Stimulated activated memory B cell treated with anti-CD40 and anti-IgM and Interleukin-4, amounts not matched to agents 10 μg/mL and 1 μg/mL and 100 μg/mL, for 72 hours (primary cell): ENCODE data around the gene CLEC17A.
A peak's percentile ranks its signal among the peaks of the same experiment; 100 is the strongest.
"Not testable (repeated sequence)": the region's sequence is repeated elsewhere in the genome, so short reads cannot be mapped to it uniquely, and the experiment has no call there.

Experiments used
- ATAC-seq: fragments of 150-1000 bp; cut with Tn5 transposase; 2 replicates; pipeline ENCODE4 v1.10.0; 2021
- H3K27ac Mint-ChIP-seq: one replicate; pipeline ENCODE4 v1.8.0; 2022; ENCODE audit warnings: mild to moderate bottlenecking, mixed read lengths
- H3K27me3 Mint-ChIP-seq: one replicate; pipeline ENCODE4 v1.8.0; 2022; ENCODE audit warnings: mixed read lengths
- H3K36me3 Mint-ChIP-seq: one replicate; pipeline ENCODE4 v1.8.0; 2022; ENCODE audit warnings: mixed read lengths
- H3K4me1 Mint-ChIP-seq: one replicate; pipeline ENCODE4 v1.8.0; 2022; ENCODE audit warnings: mixed read lengths
- H3K4me3 Mint-ChIP-seq: one replicate; pipeline ENCODE4 v1.8.0; 2022; ENCODE audit warnings: mild to moderate bottlenecking, moderate library complexity, mixed read lengths
- H3K9me3 Mint-ChIP-seq: one replicate; pipeline ENCODE4 v1.8.0; 2022; ENCODE audit warnings: mixed read lengths

CLEC17A gene, protein sequence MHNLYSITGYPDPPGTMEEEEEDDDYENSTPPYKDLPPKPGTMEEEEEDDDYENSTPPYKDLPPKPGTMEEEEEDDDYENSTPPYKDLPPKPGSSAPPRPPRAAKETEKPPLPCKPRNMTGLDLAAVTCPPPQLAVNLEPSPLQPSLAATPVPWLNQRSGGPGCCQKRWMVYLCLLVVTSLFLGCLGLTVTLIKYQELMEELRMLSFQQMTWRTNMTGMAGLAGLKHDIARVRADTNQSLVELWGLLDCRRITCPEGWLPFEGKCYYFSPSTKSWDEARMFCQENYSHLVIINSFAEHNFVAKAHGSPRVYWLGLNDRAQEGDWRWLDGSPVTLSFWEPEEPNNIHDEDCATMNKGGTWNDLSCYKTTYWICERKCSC

DNA sequence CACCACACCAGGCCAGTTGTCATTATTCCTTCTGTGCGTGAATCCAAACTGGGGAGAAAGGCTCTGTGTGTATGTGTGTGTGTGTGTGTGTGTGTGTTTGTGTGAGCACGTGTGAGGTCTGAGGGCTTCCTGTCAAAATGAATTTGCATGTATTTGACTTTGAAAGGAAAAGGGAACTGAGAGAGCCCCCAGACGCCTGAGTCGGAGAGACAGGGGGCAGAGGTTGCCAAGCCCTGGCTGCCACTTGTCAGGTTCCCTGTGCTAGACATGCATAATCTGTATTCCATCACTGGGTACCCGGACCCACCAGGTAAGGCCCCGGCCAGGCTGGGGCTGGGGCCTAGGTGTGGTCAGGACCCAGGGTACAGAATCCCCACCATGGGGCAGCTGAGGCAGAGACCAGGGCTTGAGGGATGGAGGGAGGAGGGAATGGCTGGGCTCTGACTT is at the start of gene CLEC17A:
TSS of gene CLEC17A (plus strand) at position 191 of the 447 bp plus-strand sequence. CDS start at position 268, 77 bp downstream.
- Mint-ChIP-seq H3K27me3 (no peaks in the 10 kb centered on the region), H3K4me3 (peak within 1 kb of the TSS; percentile 100), H3K27ac (peak within 1 kb of the TSS; percentile 97), H3K9me3 (peaks cover 3% of the 10 kb centered on the region), H3K36me3 (peaks cover 38% of the 10 kb centered on the region), H3K4me1 (peaks cover 81% of the 10 kb centered on the region)
- peak; percentile 80 for ATAC-seq

DNA sequence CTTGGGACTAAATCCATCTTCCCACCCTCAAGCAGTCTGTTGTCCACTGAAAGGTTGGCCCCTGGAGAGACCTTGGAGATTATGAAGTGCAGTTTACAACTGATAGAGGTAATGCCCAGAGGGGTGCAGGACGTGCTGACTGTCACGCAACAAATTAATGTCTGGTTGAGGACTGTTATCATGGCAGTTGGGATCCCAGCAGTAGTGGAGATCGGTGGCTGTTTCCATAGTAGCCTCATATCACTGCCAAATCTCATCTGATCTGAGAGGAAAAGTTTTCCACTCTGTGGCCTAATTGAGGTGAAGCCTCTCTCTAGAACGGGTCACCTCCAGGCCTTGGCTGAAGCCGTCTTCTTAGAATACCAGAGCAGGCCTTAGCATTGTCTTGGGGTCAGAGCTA is 49.4 kb upstream of the CLEC17A start:
- H3K4me3 Mint-ChIP-seq: no peak overlapping the region
- no peaks in the 10 kb centered on the region for H3K27me3 Mint-ChIP-seq
- H3K9me3 Mint-ChIP-seq: no peaks in the 10 kb centered on the region
- ATAC-seq: no peak
- H3K27ac Mint-ChIP-seq: no peak overlapping the region
- peaks cover 18% of the 10 kb centered on the region for H3K4me1 Mint-ChIP-seq
- no peaks in the 10 kb centered on the region for H3K36me3 Mint-ChIP-seq

DNA sequence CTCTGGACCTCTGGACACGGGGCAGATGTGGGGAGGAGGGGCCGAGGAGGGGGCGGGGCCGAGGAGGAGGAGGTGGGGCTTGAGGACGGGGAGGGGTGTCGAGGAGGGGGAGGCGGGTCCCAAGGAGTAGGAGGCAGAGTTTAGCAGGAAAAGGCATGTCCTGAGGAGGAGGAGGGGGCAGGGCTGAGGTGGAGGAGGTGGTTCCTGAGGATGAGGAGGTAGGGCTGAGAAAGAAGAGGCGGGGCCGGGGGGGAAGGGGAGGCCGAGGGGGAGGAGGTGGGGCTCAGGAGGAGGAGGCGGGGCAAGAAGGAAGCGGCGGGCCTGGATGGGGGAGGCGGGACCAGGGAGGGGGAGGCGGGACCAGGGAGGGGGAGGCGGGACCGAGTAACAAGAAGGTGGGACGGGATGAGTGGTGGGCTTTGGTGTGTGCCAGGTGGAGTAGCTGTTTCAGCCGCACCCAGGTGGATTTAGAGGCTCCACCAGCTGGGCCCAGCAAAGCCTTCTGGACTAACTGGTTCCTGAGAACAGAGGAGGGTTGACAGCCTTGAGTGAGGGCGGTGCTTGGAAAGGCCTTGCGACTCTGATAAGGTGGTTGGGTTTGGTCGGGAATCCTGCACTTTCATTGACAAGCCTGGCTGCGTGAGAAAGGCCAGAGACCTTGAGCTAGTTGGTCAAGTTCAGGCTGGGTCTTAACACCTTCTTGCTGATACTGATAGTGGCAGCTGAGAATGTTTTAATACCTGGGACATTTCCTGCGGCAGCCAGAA is 45.8 kb upstream of the CLEC17A start:
- no peaks in the 10 kb centered on the region for H3K27me3 Mint-ChIP-seq
- H3K36me3 Mint-ChIP-seq: peaks cover 6% of the 10 kb centered on the region
- ATAC-seq: no peak
- H3K4me3 Mint-ChIP-seq: no peak overlapping the region
- no peak overlapping the region for H3K27ac Mint-ChIP-seq
- H3K4me1 Mint-ChIP-seq: peaks cover 12% of the 10 kb centered on the region
- H3K9me3 Mint-ChIP-seq: no peaks in the 10 kb centered on the region

DNA sequence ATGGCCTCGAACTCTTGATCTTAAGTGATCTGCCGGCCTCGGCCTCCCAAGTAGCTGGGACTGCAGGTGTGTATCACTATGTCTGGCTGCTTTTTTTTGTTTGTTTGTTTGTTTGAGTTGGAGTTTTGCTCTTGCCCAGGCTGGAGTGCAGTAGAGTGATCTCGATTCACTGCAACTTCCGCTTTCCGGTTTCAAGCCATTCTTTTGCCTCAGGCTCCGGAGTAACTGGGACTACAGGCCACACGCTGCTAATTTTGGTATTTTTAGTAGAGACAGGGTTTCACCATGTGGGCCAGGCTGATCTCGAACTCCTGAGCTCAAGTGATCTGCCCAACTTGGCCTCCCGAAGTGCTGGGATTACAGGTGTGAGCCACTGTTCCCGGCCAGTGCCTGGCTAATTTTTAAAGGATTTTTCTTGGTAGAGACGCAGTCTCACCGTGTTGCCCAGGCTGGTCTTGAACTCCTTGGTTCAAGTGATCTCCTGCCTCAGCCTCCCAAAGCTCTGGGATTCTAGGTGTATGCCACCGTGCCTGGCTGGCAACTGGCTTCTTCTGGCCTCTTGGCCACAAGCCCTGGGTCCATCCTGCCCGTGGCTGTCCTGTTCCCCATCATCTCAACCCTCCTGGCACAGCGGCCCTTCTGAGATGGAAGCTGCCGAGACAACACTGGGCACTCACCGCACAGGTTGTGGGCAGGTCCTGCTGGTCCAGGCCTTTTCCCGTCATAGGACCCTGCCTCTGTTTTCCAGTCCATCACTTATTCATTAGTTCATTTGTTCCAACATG is 42.0 kb upstream of the CLEC17A start:
- ATAC-seq: no peak
- Mint-ChIP-seq H3K27ac (no peak overlapping the region), H3K36me3 (peaks cover 6% of the 10 kb centered on the region), H3K4me3 (no peak overlapping the region), H3K9me3 (no peaks in the 10 kb centered on the region), H3K4me1 (peaks cover 22% of the 10 kb centered on the region), H3K27me3 (no peaks in the 10 kb centered on the region)

DNA sequence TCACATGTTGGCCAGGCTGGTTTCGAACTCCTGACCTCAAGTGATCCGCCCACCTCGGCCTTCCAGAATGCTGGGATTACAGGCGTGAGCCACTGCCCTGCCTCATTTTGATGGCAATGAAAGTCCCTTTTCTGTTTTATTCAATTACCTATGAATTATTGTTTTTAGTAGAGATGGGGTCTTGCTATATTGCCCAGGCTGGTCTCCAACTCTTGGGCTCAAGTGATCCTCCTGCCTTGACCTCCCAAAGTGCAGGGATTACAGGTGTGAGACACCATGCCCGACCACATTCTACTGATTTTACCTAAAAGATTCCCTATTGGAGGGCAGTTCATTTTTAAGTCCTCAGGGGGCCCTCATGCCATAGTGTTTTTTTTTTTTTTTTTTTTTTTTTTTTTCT is 40.9 kb upstream of the CLEC17A start:
- H3K4me1 Mint-ChIP-seq: peaks cover 17% of the 10 kb centered on the region
- H3K27ac Mint-ChIP-seq, H3K36me3 Mint-ChIP-seq: not testable (repeated sequence)

DNA sequence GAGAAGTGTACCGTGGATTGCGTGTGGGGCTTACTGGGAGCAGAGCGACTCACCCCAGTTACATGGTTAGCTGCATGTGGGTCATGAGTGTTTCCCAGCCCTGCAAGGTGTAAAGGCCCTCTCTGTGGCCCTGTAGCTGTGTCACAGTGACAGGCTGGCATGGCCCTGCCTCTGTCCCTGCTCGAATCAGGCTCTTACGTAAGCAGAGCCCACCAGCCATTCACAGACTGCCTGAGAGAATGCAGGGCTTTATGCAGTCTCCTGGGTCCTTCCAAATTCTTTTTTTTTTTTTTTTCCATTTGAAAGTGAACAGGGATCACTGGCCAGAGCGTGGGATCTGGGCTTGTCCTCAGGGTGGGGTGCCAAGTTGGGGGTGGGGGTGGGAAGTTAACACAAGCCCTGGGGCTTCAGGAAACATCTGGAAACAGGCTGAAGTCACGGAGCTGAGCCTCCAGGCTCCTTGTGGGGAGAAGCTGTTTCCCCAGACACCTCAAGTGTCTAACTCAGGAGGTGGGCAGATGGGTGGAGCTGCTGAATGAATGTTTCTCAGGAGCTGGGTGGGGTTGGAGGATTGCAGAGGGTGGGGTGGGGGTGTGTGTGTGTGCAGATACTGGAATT is 40.1 kb upstream of the CLEC17A start:
- Mint-ChIP-seq H3K36me3 (peaks cover 6% of the 10 kb centered on the region), H3K4me1 (peaks cover 17% of the 10 kb centered on the region), H3K9me3 (no peaks in the 10 kb centered on the region), H3K27me3 (no peaks in the 10 kb centered on the region), H3K27ac (no peak overlapping the region), H3K4me3 (no peak overlapping the region)
- ATAC-seq: no peak

More for the DNA sequence above, 40.9 kb upstream of the CLEC17A start:
- H3K9me3 Mint-ChIP-seq, H3K27me3 Mint-ChIP-seq, H3K4me3 Mint-ChIP-seq, ATAC-seq: not testable (repeated sequence)

DNA sequence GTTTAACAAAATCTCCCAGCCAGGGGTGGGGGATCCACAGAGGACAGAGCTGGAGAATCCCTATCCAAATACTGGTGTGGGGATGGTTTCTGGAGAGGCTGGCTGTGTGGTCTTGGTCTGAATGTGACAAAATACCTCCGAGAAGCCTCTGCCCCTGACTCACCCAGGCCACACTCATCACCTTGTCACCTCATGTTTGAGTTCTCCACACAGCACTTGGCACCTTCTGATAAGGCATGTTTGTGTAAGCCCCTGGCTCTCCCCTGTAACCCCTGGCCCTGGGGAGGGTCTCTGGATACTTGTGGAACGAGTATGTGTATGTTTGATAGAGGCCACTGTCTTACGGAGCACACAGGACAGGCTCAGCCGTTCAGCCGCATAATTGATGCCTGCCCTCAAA is 38.8 kb upstream of the CLEC17A start:
- Mint-ChIP-seq H3K9me3 (no peaks in the 10 kb centered on the region), H3K27me3 (no peaks in the 10 kb centered on the region), H3K4me1 (peaks cover 17% of the 10 kb centered on the region), H3K4me3 (no peak overlapping the region), H3K36me3 (peaks cover 12% of the 10 kb centered on the region), H3K27ac (no peak overlapping the region)
- ATAC-seq: no peak

DNA sequence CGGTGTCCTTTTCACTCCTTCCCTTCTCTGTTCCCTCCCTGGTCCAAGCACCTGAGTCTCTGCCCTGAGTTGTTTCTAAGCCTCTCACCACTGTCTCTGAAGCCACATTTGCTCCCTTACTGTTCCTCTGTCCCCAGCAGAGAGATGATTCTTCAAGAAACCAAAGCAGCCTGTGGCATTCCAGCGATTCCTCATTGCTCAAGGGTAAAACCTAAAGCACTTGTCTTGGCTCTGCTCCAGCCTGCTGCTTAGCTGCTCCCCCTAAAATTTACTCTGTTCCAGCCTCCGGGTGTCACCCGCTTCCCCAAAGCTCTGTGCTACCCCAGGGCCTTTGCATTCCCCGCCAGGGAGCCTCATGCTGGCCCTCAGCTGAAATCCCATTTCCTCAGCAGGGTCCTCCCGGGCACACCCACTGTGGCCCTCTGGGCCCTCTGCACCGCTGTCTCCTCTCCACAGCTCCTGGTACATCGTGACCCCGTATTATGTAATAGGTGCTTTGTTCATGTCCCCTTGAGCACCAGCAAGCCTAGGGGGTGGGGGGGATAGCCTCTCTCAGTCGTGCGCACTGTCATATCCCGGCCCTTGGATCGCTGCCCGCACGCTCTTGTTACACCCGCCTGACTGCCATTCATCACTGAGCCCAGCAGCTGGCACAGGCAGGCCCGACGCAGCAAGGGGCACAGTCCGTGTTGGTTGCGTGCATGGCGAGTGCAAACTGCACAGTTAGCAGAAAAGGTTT is 37.7 kb upstream of the CLEC17A start:
- peaks cover 15% of the 10 kb centered on the region for H3K4me1 Mint-ChIP-seq
- no peak overlapping the region for H3K27ac Mint-ChIP-seq
- no peak for ATAC-seq
- no peak overlapping the region for H3K4me3 Mint-ChIP-seq
- peaks cover 12% of the 10 kb centered on the region for H3K36me3 Mint-ChIP-seq
- H3K9me3 Mint-ChIP-seq: no peaks in the 10 kb centered on the region
- H3K27me3 Mint-ChIP-seq: no peaks in the 10 kb centered on the region

DNA sequence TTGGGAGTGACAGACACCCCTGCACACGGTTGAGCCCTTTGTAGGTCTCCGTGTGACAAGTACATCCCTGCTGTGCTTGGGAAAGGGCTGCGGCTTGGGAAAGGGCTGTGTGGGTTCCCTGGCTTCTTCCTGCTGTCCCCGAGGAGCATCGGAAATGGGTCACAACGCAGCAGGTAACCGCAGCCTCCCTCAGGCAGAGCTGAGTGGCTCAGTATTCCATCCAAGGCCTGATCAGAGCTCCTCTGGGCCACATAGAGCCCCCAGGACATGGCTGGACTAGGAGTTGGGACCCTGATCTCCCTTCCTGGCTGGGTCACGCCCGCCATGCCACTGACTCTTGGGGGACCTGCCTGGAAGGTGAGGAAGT is 37.2 kb upstream of the CLEC17A start:
- Mint-ChIP-seq H3K36me3 (peaks cover 12% of the 10 kb centered on the region), H3K4me3 (no peak overlapping the region), H3K27me3 (no peaks in the 10 kb centered on the region), H3K9me3 (no peaks in the 10 kb centered on the region), H3K27ac (no peak overlapping the region), H3K4me1 (peaks cover 21% of the 10 kb centered on the region)
- no peak for ATAC-seq

DNA sequence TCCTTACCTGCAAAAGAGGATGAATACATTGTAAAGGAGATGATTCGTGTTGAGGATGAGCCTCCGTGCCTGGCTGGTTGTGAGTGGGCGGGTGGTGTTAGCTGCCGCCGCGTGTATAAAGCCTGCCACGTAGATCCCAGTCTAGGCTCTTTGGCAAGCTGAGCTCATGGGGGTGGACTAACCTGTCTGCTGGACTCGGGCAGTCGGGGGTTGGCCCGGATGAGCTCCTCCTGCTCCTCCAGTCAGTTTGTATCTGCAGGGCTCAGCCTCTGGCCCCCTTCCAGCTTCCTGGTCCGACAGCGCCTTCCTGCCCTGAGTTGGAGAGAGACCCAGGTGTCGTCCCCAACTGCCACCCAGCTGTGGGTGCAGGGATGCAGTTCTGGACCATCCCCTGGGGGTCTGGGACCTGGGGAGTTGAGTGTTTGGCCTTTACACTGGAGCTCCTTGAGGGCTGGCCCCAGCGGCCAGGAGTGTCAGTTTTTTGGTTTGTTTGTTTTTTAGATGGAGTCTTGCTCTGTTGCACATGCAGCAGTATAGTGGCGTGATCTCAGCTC is 32.6 kb upstream of the CLEC17A start:
- Mint-ChIP-seq H3K36me3 (peaks cover 17% of the 10 kb centered on the region), H3K27ac (peak overlapping the region; percentile 78), H3K27me3 (no peaks in the 10 kb centered on the region), H3K4me1 (peaks cover 45% of the 10 kb centered on the region), H3K4me3 (no peak overlapping the region), H3K9me3 (no peaks in the 10 kb centered on the region)
- ATAC-seq: peak; percentile 45

DNA sequence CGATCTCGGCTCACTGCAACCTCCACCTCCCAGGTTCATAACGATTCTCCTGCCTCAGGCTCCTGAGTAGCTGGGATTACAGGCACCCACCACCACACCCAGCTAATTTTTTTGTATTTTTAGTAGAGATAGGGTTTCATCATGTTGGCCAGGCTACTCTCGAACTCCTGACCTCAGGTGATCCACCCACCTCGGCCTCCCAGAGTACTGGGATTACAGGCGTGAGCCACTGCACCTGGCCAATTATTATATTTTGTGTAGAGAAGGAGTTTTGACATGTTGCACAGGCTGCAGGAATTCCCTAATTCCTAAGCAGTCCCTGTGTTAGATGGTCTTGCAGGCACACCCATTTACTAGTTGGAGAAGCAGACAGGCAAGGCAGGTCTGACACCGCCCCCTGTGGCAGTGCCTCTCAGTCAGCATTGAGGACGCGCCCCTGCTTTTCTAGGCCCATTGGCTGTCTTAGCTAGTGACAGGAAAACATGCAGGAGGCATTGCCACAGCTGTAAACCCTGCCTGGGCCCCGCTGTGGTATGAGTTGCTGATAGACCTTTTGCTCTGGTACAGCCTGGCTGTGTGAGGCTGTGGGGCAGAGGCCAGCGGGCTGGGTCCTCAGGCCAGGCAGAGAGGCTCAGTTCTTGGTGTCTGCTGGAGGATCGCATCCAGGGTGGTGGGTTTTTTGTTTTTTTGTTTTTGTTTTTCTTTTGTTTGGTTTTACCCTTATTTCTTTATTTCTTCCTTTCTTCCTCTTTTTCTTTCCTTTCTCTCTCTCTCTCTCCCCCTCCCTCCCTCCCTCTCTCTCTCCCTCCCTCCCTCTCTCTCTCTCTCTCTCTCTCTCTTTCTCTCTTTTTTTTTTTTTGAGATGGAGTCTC is 31.5 kb upstream of the CLEC17A start:
- Mint-ChIP-seq H3K4me1 (peaks cover 45% of the 10 kb centered on the region), H3K36me3 (peaks cover 22% of the 10 kb centered on the region), H3K27ac (peak overlapping the region; percentile 78)

DNA sequence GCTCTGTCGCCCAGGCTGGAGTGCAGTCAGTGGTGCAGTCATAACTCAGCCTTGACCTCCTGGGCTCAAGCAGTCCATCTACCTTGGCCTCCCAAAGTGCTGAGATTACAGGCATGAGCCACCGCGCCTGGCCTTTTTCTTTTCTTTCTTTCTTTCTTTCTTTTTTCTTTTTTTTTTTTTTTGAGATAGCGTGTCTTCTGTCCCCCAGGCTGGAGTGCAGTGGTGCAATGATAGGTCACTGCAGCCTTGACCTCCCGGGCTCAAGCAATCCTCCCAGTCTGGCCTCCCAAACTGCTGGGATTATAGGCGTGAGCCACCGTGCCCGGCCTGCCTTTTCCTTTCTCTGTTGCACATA is 30.9 kb upstream of the CLEC17A start:
- peak overlapping the region; percentile 78 for H3K27ac Mint-ChIP-seq

More for the DNA sequence above, 31.5 kb upstream of the CLEC17A start:
- H3K4me3 Mint-ChIP-seq, H3K27me3 Mint-ChIP-seq, H3K9me3 Mint-ChIP-seq: not testable (repeated sequence)
- ATAC-seq: peak; percentile 86

DNA sequence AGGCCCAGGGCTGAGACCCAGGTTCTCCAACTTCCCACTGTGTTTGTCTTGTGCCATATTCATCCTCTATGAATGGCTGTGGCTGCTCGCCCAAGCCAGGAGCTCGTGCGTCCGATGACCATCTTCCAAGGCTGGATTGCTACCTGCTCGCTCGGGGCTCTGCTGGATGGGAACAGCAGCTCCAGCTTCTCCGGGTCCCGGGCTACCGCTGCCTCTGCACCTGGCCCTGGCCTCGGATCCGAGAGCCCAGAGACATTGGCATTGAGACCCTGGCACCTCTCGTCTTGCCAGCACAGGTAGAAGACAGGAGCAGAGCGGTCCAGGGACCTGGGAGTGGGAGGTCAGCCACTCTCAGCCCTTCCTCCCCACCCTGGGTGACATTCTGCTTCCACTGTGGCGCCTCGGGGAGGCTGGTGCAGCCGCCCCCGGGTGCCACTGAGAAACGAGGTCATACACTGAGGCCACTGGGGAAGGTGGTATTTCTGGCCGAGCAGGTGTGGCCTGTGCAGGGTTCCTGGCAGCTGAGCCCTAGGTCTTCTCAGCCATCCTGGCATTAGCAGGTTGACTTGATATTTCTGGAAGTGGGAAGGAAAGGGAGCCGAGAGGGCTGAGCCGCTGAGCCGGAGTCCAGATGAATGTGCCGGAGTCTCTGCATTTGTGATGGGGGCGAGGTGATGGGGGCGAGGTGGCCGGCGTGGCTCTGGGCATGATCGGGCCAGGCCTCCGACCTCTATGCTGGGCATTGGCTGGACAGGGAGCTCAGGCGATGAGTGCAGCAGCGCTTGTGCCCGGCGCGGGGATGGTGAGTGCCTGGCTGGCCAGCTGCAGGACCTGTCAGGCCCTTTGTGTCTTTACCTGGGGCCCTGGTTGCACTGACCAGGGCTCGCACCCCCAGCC is 29.6 kb upstream of the CLEC17A start:
- ATAC-seq: no peak
- peaks cover 20% of the 10 kb centered on the region for H3K36me3 Mint-ChIP-seq
- no peaks in the 10 kb centered on the region for H3K9me3 Mint-ChIP-seq
- no peaks in the 10 kb centered on the region for H3K27me3 Mint-ChIP-seq
- H3K4me3 Mint-ChIP-seq: no peak overlapping the region
- H3K4me1 Mint-ChIP-seq: peaks cover 53% of the 10 kb centered on the region
- peak overlapping the region; percentile 78 for H3K27ac Mint-ChIP-seq

More for the DNA sequence above, 30.9 kb upstream of the CLEC17A start:
- Mint-ChIP-seq H3K4me1 (peaks cover 51% of the 10 kb centered on the region), H3K36me3 (peaks cover 22% of the 10 kb centered on the region)
- H3K4me3 Mint-ChIP-seq, ATAC-seq, H3K27me3 Mint-ChIP-seq, H3K9me3 Mint-ChIP-seq: not testable (repeated sequence)
